ENCODE results near the gene UNC13C.

The UNC13C gene

DNA sequence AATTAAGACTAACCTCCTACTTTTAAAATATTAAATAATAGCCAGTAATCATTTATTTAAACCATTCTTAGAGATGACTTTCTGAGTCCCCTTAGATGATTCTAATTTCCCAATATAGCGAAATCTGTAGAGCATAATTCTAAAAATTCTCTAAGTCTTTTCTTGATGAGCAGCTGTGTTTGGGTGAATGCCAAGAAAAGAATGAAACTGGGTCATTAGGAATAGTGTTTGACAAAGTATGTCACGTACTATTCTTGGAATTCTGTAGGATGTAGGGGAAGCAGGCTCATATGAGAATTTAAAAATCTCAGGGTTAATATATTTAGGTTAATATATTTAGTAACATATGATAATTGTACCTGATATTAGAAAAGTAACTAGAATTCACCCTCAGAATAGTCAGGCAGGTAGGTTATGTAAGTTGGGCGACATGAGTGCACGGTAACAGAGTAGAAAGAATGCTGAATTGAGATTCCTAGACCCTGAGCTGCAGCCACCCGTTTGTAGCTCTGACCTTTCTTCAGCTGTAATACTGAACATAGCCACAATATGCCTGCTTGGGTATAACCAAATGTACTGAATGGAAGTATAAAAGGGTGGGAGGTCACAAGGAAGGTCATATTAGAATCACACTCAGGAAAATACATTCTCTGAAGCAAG is 524.3 kb downstream of the UNC13C start:
- DNase-seq, result no peak

DNA sequence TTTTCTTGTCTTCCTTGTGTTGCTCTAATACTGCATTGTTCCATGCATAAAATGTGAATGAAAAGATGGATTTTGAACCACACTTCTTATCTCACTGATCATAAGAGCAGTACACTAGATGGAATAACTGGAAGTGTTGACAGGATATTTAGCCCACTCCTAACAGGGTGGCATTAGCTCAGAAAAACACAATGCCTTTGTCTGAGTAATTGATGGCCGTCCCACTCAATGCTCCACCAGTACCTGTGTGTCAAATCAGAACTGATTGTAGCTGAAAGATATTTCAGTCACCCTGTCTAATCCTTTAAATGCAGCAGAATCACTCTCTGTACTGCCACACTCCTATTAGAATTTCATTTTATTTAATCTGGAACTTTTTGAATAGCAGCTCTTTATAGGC is 526.5 kb downstream of the UNC13C start:
- DNase-seq, result no peak

DNA sequence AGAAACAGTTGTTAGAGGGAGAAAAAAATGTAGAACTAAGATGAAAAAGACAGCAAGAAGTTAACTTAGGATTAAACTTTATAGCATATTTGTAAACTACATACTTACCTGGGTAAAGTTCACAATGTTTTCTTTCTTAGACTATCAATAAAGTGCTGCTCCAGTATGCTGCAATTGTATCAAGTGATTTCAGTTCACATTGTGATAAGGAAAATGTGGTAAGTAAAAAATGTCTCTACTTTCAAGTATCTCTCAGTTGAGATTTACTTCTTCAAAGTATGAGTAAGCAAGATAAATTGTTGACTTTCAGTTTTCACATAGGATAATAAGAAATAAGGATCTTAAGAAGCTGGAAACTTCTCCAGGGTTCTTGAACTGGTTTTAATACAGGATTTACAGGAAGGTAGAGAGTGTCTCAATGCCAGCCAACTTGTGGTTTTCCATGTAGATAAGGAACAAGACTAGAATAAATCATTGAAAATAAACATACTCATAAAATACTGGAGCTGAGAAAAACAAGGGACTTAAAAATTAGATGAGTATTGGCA is 528.8 kb downstream of the UNC13C start:
- DNase-seq, result no peak

DNA sequence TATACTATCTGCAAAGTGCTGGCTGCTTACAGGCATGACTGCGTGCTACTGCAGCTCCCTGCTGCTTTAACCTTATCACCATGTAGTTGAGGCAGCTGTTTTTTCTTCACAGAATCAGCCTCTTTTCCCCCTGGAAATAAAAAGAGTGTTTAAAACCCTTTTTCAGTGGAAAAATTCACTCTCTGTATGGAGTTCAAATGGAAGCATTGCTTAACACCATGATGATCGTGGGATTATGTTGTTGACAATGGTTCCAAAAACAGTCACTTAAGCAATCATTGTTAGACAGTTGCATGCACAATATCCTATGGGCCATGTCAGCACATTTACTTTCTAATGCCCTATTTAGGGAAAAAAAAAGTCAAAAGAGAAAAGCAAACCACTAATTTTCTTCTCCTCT is 536.4 kb downstream of the UNC13C start:
- no peak for DNase-seq

DNA sequence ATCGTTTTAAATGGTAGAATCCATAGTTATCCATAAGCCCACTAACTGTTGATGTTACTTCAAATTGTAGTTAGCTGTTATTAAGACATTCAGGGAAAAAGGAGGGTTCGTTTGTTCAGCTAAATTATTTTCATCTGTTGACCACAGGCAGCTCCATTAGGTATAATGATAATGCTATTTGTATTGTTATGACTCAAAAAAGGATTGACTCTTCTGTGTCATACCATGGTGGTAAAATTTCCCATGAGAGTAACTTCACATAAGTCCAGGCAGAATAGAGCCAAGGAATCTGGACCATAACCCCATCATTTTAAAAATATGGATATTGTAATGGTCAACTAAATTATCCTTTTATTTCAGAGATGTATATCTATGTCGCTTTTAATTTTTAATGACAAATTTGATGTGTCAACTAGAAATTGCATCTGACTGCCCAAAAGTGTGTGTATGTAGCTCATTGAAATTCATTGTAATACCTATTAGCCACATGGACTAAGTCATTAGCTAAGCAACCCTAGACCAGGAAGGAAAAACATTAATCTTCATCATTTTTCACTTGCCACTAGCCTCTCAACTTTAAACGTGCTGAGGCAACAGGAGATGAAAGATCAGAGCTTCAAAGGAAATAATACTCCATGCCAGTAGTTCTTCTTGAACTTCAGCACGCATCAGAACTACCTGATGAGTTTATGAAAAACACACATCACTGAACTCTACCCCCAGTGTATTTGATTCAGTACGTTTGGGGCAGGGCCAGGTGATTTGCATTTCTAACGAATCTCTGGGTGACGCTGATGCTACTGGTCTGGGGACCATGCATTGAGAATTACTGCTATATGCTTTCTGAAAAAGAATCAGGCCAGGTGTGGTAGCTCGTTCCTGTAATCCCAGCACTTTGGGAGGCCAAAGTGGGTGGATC is 537.7 kb downstream of the UNC13C start:
- DNase-seq, result no peak

DNA sequence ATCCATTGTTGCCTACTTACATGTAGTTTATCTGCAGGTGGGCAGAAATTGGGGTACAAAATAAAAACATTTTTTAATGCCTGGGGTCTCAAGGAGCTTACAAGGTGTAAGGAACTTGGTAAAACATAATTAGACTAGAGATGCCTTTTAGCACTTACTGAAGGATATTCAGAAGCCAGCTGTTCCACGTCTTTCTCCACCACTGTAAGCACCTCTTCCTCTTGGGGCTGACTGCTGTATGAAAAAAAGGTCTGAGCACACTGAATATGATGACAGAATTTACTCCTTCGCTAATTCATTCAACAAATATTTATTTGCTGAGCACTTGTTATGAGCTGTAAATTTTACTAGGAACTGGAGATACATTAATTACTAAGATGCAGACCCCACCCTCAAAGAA is 539.1 kb downstream of the UNC13C start:
- DNase-seq, result no peak

DNA sequence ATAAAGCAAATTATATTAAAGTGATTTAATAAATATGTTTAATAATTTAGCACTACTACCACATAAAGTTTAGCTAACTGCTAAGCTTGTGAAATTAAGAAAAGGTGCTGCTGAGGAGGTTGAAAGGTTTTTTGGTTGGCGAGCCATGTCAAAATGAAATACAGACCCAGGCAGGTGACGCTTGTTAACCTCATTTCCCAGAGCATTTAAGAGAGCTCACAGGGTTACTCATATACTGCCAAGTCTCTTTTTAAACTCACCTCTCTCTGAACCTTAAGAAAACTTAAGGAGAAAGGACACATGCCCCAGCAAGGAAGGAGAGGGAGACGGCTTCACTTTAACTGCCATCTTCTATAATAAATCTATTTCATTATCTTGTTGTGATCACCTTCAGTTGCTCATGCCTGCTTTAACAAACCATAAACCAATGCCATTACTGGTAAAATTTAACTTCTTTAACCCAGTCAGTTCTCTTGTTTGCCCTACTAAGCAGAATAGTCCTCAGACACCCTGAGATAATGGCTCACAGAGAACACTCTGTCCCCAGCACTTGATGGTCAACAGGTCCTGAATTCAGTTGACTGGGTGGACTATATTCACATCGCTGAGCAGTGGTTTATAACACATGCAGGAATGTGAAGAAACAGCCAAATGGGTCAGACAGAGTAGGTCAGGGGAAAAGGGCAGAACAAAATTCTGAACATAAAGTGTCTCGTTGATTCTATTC is 540.1 kb downstream of the UNC13C start:
- no peak for DNase-seq

DNA sequence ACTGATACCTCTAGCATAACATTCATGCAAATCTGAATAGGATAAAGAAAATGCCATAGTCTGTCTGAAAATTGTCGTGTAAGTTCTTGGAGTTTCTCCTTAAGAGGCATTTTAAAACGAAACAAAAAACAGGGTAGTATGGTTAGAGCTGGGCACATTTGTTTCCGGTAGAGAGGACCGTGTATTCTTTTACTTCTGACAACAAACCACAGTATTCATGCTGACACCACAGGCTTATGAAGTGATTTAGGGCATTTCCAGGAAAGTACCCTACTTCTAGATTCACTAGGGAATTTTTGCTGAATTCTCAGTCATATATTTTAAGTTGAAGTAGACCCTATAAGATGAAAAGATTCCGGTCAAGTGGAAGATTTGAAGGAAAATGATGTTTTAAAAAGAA is 541.3 kb downstream of the UNC13C start:
- no peak for DNase-seq

DNA sequence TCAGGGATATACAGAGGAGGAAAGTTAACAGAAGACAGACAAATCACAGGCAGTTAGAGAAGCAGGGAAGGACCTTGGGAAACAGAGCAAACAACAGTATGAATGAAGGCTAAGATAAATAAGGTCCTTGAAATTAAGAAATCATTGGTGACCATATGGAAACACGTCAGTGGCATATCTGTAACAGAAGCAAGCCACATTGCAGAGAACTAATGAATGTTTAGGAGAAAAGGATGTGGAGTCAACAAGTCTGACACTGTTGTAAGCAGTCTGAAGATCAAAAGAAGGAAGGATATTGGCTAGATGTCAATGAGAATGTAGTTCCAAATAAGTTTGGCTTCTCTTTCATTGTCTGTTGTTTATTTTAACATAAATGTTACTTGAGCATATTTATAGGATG is 542.4 kb downstream of the UNC13C start:
- no peak for DNase-seq

DNA sequence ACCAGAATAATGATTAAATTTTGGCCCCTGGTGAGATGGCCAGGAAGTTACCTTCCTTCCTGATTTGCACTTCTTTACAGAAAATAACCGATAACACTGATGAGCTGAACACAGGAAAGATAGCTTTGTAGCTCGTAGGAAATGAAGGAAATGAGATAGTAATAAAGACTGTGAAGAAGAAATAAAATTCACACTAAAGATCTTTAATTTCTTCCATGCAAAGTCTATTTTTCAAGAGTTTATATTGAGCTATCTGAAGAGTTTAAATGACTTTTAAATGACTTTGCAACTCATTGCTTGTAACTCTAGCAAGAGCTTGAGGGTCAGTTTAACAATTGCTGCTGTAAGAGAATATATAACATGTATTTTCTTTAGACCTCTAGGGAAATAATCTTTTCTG is 543.0 kb downstream of the UNC13C start:
- no peak for DNase-seq

DNA sequence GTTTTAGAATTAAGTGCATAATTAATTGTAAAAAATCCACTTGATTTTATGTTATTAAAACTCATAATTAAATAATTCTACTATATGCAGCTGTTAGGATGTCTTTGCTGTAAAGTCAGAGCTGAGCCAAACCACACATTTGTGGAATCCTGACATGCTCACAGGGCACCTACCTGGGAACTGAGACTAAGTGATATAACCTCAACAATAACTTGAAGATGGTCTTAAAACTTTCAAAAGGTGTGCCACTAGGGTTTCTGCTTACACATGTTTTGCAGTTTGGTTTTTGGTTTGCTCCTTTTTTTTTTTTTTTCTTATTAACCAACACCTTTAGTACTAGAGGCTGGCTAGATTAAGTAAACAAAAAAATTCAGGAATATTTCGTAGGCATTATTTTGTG is 549.8 kb downstream of the UNC13C start:
- no peak for DNase-seq

DNA sequence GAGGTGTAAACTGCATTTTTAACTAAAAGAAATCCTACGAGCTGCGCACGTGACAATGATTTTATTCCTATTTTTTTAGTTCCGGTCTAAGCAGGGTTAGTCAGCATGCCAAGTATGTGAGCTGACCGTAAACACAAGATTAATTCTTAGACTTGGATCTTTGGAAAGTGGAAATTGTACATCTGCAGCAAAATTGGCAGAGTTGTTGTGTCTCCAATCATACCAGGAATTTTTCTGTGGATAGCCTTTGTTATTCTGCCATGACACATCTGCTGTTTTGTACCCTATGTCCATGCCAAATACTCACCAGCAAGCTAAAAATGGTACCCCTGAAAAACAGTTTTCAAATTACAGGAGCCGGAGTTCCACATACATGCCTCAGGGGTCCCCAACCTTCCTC is 562.5 kb downstream of the UNC13C start:
- DNase-seq, result no peak

DNA sequence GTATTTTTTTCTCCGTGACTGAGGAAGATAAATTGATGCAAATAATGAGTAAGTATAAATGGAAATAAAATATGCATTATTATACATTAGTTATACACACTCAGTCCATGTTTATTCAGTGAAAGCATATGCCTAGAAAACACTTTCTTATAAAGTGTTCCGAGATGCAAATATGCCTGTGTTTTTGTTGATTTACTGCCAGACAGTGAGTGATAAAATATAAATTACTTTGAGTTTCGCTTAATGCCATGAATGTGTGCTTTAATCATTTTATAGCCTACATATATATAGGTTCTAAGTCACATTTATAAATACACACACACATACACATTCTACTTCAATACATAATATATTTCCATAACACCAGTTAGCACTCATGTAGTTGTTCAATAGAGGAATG is 569.2 kb downstream of the UNC13C start:
- no peak for DNase-seq

DNA sequence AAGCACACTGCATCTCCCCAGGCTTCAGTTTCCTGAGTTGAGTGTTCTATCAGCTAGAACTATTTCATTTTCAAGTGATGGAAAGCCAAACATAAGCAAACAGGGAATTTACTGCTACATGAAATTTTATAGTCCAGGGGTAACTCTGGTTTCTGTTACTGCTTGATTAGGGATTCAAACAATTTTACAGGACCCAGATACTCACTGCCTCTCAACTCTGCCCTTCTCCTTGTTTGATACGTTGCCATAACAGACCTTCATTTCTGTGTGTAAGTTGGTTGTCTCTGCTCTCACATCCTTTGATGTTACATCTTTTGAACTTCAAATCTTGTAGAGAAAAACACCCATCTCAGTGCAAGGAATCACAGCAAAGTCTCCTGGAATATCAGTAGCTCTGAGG is 572.7 kb downstream of the UNC13C start:
- no peak for DNase-seq

DNA sequence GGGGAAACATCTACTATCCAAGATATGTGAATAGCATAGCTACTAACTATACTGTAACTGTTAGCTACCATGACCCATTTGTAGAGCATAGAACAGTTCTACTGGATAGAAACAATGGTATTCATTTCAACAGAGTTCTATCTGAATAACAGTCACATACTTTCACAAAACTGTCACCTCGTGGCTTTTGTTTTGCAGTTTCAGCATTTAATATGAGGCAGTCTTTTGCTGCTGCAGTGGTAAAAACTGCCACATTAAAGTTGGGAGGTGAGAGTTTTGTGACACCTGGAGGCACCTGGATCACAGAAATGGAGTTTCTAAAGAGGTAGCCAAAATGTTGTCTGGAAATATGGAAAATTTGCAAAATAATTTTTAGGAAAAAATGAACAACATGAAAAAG is 578.0 kb downstream of the UNC13C start:
- no peak for DNase-seq

DNA sequence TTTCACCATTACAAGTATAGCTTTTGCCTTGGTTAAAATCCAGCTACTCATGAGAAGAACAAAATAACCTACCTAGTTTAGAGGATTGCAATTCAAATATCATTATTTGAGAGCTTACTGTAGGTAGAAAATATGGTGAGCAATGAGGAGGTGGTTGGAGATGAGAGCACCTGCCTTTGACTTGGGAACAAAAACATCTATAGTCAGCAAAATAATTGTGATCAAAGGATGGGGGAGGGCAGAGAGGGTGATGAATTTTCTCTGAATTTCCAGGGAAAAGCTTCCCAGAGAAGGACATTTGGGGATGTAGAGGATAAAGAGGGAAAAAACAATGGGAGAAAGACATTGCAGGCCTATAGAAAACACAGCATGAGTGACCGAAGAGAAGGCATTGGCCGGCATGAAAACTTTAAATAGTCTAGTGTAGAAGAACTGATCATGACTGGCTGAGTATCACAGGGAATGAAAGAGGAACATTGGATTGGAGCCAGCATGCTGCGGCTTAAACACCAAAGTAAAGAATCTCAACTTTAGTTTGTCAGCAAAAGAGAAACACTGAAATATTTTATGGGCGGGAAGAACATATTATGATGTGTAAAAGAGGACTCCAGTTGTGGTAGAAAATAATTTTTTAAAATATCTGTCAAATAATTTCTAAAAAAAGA is 581.3 kb downstream of the UNC13C start:
- DNase-seq, result no peak

DNA sequence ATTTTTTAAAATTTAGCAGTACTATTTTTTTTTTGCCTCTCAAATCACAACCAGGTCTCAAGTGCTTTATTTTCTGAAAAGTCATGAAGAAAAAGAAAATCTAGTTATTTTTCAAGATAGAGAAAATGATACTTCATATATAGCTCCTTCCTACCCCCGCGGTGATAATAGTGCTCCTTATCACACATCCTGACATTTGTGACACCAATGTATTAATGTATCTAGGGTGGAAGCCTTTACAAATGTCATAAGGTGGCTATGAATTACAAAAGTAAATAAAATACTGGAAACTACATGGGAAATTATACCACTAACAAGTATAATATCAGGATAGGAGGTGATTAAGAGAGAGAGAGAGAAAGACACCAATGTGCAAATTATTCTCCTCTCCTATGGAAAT is 582.2 kb downstream of the UNC13C start:
- DNase-seq, result no peak

DNA sequence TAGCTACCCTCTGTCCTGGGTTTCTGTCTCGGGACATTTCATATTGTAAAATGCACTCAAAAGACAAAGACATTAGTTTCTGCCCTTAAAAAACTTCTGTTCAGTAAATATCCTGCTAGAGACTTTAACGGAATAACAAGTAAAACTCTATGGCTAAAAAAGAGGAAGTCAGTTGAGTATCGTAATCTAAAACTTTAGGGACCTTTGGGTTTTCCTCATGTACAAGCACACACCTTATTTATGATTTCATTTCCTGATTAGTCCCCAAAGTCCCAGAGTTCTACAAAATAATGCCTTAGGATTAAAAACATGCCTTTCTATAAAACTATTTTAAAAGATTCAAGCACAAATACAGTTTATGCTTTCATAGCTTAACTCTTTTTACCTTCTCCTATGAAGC is 585.9 kb downstream of the UNC13C start:
- no peak for DNase-seq

DNA sequence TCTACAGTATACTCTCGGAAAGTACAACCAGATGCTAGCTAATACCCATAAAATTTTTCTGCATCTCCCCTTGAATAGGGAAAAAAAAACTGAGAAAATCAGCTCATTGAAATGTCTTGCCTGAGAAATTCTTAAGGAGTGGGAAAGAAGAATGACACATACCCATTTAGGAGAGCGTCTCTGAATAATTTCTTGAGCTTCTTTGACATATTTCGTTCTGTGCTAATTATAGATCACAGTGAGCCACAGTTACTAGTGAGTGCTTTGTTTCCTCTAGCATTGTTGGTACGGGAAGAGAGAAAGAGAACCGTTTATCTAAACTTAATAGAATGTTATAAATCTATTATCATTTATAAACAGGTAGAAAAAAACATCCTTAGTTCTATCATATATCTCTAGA is 588.4 kb downstream of the UNC13C start:
- DNase-seq, result no peak

DNA sequence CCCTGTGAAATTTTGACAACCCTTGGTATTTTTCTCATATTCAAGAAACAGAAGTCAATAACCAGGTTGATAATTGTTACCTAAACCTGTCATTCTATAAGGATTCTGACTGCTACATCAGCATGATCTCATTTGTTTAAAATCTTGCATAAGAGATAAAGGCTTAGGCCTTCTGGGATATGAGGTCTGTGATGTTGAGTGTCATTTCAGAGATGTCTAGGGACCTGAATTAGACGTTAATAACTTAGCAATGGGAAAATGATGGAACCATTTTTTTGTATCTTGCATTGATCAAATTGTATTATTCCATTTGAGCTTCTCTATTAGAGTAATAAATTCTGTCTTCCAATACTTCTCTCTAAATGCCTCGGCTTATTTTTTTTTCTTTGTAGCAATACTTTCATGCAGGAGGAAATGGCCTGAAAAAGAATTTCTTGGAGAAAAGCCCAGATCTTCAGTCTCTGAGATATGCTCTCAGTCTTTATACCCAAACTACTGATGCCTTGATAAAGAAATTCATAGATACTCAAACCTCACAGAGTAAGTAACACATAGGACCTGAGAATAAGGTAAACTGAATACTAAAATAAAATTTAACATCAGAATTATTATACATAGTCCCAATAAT is 589.3 kb downstream of the UNC13C start:
- DNase-seq, result no peak

DNA sequence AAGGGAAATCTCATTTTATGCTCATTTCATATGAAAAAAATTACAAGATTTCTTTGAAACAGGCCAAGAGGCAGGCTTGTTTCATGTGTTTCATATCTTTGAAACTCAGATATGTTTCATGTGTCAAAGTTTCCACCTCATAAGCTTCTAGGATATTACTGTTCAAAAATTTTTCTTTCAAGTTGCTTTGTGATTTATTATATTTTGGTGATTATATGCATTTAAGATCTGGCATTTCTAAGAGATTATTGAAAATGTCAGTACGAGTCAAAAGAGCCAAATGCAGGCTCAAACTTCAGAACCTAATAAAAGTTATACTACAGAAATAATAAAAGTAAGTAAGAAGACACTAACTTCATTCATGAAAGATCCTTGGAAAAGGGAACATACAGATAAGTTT is 590.1 kb downstream of the UNC13C start:
- DNase-seq, result no peak

DNA sequence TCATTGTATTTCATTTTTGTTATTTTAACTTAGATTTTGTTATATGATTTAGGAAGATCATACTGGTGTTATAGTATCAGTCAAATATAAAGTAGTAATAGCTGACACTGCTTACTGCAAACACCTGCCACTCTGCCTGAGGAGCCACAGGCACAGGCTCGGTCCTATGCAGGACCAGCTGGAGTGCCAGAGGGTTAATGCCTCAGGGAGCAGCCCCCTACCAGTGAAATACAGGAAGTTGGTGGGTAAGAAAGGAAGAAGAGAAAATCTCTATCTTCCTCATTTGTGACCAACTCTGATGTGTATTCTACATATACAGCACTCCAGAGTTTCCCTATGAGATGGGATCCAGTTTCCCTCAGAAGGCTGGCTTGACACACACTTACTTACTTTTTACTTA is 593.3 kb downstream of the UNC13C start:
- no peak for DNase-seq

DNA sequence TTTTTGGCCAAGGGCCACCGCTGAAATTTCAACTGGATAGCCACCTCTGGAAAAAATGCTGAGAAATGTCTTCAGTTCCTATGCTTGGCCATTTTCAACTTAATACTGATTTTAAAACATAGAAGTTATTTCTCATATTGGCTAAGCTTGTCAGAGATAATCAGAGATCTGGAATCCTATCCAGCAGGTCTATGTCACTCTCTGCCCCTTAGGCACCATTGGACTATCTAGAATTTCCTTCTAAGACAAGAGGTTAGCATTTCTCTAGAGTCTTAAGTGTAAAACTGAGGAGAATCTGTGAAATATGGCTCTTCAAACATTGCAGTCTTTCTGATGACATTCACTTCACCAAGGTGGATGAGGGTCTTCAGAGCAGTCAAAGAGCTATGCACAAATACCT is 597.3 kb downstream of the UNC13C start:
- DNase-seq, result no peak

Data from NCI-H526 (cell line).